ENCODE data around the gene STK39.

GRCh38 chr2:168289880-168290279, 42.5 kb upstream of the STK39 start:
- no peak for TF ChIP-seq EZH2phosphoT487 (IDR thresholded peaks at IDR 0.05; ENCODE audit: borderline replicate concordance, low read length)
- no peak for TF ChIP-seq CTCF (IDR thresholded peaks at IDR 0.05; ENCODE audit: low read depth, low read length, poor library complexity, severe bottlenecking)
